NCI-H146 treated with DMSO at 0.1 percent for 48 hours (cell line): ENCODE data around the gene MAPKBP1.
"Not testable (repeated sequence)": the region's sequence is repeated elsewhere in the genome, so short reads cannot be mapped to it uniquely, and the experiment has no call there.

Experiments
- DNase-seq: peaks from one replicate; lab custom pipeline; 2025; ENCODE audit not compliant: unreplicated experiment; lab: John Stamatoyannopoulos, UW

MAPKBP1 gene

DNA sequence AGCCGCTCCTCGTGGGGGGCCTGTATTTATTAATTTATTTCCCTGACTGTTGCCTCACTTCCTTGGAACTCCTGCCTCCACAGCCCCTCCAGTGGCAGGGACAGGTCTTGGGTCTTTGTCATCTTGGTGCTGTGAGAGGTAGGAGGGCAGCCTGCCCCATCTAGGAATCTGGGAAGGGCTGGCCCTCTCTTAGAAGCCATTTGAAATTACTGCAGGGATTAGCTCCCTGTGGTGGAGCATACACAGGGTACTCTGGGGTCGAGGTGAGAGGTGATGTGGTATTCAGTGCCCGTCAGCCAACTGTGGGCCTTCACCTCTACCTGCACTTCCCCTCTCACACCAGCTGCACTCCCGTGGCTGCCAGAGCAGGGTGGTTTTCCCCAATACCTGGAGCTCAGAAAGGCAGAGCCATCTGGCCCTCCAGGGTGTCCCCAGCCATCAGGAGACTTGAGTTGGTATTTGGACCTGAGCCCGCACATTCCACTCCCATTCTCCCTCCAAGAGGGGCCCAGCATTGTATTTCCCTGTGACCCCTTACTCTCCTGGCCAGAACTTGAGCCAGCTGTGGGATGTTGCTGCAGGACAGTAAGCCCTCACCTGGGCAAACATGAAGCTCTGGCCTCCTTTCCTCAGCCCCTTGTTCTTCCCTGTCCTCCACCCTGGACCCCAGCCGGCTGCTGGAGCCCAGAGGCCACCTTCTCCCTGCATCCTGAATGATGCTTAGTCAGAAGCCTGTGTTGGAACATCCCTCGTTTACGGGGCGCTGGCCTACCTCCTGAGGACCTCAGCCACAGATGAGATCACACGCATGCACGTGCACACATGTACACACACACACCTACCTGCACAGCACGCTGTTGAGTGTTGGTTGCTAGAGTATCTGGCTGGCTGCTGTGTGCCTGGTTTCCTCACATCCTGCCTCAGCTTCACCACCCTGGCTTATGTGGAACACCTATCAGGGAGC is 51.6 kb downstream of the MAPKBP1 start:
- no peak for DNase-seq

DNA sequence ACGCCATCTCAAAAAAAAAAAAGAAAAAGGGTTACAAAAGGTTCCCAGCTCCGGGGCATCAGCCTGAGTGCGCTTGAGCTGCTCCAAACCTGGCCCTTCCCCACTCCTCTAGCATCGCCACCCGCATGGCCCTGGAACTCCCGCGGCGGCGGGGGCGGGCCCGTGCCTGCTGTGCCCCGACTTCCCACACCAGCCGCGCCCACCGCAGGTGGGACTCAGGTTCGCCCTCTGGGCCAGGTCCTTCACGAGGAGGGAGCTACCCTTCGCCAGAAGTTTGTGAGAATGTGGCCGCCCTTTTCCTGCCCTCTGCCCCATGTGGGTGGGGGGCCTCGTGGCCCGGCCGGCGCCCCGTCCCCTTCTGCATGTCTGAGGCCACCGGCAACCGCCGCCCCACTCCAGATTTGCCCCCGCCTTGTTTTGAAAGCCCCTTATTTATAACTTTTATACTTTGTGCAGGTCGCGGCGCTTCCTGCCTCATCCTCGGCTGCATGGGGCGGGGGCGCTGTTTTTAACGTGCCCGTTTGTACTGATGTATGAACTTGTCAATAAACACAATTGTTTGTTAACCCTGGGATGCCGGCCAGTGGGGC is 53.1 kb downstream of the MAPKBP1 start:
- peak; percentile 20 for DNase-seq

DNA sequence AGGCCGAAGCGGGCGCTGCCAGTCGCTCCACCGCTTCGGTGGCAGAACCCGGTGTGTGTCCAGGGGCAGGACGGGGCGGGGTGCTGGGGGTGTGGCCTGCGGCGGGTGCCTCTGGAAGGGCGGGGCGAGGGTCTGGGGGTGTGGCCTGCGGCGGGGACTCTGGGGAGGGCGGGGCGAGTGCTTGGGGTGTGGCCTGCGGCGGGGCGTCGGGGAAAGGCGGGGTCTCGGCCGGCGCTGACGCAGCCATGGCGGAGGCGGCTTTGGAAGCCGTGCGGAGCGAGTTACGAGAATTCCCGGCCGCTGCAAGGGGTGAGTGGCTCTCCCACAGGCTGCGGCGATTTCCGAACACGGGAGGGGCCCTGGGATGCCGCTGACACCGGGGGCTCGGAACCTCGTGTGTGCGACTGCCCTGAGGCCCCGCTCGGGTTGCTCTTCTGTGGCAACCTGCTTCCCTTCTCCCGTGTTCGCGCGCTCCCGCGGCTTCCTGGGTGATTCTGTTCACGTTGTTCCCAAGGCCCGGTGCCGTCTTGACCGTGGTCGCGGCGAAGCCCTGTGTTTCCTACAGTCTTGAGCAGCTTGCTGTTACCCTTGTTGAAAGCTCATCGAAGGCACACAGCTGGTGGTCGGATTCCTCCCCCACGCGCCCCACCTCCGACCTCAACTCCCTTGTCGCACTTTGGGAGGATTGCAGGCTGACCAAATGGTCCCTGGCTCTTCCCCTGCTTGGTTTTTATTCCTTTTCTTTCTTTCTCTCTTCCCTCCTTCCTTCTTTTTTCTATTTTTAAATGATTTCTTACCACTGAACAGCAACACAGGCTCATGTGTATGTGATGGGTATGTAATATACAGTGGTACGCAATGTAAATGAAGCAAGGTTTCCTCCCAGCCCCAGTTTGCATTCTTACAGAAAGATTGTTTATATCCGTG is 53.9 kb downstream of the MAPKBP1 start, which contains the start of gene JMJD7:
JMJD7 (plus strand) TSS at position 213 of the 927 bp plus-strand sequence; CDS start at position 246, 33 bp downstream.
- DNase-seq, result peak; percentile 32

DNA sequence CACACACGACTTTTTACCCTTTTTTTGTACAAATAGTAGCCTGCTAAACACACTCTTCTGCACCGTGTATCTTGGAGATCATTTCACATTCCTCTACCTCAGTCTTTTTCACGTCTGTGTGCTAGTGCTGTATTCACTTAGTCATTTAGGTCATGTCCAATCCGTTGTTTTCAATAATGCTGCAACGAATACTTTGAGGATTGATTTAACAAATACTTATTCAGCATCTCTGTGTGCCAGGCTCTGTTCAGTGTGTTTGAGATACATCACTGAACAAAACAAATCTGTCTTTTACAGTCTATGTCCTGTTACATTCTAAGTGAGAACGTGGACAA is 54.5 kb downstream of the MAPKBP1 start:
- DNase-seq, result no peak

DNA sequence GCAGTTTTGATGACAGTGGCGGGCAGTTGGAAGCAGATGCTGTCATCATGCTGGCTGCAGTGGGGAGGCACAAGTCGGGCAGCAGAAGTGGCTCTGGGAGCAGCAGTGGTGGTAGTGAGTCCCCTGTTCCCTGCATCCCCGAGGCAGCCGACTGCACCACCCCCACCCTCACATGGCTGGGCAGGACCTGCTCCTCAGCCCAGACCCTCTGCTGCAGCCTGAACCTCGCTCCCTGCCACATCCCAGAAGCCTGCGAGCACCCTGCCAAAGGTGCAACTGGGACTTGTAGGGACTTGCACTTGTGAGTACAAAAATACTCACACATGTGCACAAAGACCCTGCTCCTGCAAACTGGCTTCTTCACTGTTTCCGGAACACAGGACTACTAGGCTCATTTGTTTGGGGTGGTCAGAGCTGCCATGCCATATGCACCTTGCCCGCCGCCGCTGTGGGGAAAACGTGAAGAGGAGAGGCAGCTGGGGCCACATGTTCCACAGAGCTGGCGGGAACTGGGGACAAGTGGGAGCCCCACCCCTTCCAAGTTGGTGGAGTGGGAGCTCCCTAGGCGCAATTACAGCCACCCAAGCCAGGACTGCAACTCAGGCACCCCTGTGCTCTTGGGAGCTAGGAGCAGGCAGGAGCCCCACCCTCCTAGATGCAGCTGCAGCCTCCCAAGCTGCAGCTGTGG is 55.8 kb downstream of the MAPKBP1 start:
- no peak for DNase-seq

DNA sequence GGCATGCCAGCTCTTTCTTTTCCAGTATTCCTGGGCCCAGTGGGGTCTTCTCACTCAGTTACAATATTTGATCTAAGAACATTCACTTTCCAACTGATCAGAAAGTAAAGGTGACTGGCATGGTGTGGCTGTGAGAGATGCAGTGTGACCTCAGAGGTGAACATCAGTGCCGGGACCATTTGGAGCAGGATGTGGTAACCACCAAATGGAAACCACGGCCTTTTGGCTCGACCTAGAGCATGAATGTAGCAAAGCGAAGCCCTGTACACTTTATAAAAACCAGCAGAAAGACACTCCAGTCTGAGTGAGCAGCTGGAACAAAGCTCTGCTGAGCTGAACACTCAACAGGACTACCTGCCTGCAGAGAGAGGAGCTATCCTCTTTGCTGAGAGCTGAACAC is 57.0 kb downstream of the MAPKBP1 start:
- not testable (repeated sequence) for DNase-seq

DNA sequence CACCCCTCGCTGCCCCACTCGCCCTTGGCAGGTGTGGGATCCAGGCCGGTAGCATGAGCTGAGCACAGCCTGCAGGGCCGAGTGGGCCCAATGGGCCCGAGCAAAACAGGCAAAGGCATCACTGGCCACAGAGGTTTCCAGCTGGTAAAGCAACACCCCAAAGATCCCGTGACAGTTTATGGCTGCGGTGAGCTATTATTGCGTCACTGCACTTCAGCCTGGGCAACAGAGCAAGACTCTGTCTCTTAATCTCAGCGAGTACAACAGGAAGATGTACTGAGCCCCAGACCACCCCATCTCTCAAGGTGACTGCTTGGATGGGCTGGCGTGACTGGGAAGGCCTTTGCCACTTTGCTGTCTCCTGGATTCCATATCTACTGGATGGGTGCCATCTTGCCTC is 57.9 kb downstream of the MAPKBP1 start:
- no peak for DNase-seq

DNA sequence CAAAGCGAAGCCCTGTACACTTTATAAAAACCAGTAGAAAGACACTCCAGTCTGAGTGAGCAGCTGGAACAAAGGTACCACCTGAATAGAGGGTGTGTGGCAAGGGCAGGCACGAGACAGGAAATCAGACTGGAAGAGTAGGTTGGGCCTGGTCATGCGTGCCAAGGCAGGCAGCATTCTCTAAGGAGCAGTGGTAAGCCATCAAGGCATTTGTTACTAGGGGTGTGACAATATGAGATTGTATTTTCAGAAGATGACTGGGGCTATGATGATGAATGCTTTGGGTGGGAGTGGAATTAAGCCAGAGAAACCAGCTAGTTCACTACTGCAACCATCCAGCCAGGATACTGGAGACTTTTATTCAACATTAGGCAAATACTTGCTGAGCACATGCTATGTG is 58.6 kb downstream of the MAPKBP1 start:
- no peak for DNase-seq

DNA sequence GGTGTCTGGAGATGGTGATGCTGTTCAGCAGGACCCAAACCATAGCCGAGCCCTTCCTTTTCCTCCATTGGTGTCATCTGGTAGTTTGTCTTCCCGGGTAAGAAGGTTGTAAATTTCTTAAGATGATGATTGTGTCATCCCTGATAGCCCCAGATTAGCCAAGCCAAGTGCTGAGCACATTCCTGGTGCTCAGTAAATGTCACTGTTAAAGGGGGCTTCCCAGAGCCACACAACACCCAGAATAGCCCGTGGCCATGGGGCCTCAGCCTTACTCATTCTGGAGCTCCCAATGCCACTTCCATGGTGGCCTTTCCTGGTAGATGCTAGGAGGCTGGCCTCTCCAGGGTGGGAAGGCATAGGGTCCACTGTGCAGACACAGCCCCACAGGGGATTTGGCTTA is 59.8 kb downstream of the MAPKBP1 start:
- no peak for DNase-seq

DNA sequence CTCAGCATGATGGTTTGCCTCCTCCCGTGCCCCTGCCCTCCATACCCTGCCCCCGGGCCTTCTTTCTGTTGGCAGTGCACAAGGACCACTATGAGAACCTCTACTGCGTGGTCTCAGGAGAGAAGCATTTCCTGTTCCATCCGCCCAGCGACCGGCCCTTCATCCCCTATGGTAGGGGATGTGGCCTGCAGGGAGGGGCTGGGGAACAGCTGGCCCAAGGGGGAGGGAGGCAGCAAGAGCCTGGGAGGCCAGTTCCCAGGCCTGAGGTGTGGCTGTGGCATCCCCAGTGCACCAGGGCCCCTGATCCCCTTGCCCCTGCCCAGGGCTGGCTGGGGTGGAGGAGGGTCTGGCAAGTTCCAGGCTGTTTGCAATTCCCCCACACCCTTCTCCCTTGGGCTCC is 61.8 kb downstream of the MAPKBP1 start:
- DNase-seq, result no peak

DNA sequence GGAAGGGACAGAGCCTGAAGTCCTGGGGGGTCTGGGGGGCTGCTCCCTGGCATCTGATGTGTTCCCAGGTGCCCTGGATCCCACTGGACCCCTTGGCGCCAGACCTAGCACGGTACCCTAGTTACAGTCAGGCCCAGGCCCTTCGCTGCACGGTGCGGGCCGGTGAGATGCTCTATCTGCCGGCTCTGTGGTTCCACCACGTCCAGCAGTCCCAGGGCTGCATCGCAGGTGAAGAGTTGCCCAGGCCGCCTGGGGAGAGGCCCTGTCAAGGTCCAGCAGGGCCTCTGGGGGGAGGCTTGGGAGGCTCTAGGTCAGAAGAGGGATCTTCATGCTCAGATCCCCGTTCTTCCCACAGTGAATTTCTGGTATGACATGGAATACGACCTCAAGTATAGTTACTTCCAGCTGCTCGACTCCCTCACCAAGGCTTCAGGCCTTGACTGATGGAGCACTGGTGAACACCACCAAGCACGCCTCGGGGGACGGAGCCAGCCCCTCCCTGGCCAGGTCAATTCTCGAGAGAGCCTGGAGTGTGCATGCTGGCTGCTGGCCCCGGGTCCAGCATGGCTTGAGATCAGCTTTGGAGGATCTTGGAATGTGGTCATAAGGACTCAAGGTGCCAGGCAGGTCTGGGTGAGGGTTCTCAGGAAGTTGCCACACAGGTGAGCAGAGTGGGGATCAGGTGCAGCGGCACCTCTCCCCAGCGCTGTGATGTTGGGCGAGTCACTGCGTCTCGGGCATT is 62.6 kb downstream of the MAPKBP1 start:
- DNase-seq, result no peak

DNA sequence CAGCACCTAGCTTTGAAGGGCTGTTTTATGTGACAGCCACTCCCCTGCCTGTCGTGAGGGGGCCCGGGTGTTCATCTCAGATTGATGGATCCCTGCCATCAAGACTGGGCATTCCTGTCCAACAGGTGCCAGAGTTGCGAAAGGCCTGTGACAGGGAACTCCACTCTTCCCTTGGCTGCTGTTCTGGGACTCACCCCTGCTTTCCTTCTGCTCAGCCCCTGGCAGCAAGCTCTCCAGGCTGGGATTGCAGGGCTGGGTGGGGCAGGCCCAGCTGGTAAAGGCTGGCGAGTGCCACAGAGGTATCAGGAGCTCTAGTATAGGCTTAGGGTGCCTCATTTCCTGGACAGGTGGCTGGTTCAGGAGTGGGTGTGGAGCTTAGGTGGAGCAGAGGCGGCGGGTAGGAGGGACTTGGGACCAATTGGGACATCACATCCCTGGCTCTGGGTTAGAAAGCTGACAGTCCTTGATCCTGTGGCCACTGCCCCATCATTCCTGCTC is 64.2 kb downstream of the MAPKBP1 start, which contains the start of gene PLA2G4B:
PLA2G4B (plus strand) TSS at position 448 of the 498 bp plus-strand sequence. CDS start 67 bp downstream, outside the sequence.
- DNase-seq, result no peak

DNA sequence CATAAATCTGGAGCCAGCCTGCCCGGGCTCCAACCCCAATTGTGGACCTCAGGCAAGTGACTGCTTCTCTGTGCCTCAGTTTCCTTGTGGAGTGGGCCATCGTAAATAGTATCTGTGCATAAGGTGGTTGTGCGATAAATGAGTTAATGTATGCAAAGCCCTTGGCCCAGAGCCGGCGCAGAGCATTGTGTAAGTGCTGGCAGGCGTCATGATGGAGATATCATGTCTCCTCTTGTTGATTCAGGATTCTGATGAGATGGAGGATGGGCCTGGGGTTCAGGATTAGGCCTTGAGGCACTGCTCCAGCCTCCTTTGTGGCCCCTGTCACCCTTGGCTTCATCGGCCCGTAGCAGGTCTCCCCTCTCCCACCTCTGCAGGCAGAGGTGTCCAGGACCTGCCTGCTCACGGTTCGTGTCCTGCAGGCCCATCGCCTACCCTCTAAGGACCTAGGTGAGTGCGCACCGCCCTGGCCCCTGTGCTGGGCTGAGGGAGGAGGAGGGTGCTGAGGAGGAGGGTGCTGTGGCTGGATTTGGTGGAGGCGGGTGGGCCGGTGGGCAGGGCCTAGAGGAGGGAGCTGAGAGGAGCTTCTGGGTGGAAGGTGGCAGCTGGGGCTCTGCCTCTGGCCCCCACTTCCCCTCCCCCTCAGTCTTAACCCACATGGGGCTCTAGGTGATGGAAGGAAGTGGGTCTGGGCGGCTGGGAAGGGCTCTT is 65.7 kb downstream of the MAPKBP1 start:
- DNase-seq, result no peak

DNA sequence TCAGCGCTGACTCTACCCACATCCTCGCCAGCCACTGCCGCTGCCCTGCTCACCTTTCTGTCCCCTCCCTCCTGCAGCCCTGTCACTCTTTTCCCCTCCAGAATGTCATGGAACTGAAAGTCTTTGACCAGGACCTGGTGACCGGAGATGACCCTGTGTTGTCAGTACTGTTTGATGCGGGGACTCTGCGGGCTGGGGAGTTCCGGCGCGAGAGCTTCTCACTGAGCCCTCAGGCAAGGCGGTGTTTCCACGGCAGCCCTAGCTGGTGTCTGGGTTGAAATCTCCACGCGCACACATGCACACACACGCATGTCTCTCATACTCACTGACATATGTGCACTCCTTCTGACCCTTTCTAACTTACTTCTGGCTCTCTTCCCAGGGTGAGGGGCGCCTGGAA is 66.4 kb downstream of the MAPKBP1 start:
- DNase-seq, result no peak

DNA sequence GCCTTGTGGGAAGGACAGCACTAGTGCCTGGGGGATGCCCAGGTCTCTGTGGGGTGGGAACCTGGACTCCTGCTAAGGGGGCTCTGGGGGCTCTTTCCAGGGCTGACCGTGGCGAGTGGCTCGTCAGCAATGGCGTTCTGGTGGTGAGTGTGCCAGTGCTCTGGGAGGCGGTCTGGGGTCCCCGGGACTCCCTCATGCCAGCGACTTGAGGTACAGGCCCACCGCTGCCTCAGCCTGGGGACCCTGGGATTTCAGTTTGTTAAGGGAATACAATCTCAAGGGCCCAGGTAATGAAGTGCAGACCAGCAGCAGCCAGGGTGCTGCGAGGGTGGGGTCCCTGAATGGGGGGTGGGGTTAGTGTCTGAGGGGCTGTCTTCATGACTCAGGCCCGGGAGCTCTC is 66.8 kb downstream of the MAPKBP1 start:
- DNase-seq, result no peak

DNA sequence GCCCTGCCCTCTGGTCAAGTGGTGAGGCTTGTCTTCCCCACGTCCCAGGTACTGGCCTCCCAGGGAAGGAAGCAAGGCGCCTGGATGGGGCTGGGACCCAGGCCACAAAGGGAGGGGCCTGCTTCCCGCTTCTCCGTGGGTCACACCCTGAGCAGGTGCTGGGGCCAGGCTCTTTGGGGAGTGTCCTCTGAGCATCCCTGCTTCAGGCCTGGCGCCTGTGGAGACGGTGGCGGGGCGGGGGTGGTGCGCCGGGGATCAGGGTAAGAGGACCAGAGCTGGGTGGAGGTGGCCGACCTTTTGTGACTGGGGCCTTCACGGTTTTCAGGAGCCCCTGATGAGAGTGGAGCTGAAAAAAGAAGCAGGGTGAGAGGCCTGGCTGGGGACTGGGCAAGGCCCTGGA is 67.9 kb downstream of the MAPKBP1 start:
- no peak for DNase-seq

DNA sequence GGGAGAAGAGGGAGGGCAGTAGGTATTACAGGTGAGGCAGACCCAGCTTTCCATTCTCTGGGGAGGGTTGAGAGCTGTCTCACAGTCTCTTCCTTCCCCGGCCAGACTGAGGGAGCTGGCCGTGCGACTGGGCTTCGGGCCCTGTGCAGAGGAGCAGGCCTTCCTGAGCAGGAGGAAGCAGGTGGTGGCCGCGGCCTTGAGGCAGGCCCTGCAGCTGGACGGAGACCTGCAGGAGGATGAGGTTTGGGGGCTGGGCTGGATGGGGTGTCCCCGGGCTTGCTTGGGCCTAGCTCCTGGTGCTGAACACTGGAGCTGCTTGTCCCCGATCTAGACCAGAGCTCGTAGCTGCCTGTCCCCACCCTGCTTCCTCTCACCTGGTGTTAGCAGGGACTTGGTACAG is 69.3 kb downstream of the MAPKBP1 start:
- DNase-seq, result no peak

DNA sequence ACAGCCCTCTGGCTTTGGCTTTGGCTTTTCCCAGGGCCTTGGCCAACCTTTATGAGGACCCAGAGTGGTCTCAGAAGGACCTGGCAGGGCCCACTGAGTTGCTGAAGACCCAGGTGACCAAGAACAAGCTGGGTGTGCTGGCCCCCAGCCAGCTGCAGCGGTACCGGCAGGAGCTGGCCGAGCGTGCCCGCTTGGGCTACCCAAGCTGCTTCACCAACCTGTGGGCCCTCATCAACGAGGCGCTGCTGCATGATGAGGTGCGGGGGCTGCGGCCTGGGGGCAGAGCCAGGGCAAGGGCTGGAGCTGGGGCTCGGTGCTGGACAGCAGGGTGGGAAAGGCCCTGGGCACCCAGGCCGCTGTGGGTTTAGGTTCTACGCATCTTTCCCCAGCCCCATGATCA is 70.5 kb downstream of the MAPKBP1 start:
- no peak for DNase-seq

DNA sequence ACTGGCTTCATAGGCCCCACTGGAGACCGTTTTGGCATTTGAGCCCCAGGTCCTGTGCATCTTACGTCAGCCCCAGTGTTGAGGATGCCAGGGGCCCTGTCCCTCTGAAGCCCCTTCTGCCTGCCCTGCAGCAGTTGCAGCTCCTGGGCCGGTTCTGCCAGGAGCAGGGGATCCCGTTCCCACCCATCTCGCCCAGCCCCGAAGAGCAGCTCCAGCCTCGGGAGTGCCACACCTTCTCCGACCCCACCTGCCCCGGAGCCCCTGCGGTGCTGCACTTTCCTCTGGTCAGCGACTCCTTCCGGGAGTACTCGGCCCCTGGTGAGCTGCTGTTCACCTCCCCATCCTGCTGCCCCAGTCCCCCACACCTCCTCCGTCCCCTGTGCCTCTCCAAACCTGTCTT is 72.9 kb downstream of the MAPKBP1 start:
- DNase-seq, result no peak
